A673 (cell line): ENCODE data around the gene SLC22A2.

ENCODE experiments used
- EZH2 ChIP-seq: fragments of 200-600 bp; sonication (generic); IDR thresholded peaks from 2 replicates; pipeline ENCODE4 v1.6.1; 2017; ENCODE audit warnings: borderline replicate concordance, low read depth, mild to moderate bottlenecking, mixed read lengths, antibody characterized with exemption, low read length; ENCODE audit not compliant: poor library complexity, severe bottlenecking
- TF ChIP-seq, protein P1 (sequence below): fragments of 300-800, 200-600 bp; sonication (generic); conservative IDR thresholded peaks from 2 replicates; pipeline ENCODE4 v1.5.1; 2017; ENCODE audit warnings: low read depth, mild to moderate bottlenecking, antibody characterized with exemption, low read length, moderate library complexity, mixed read lengths

DNA sequence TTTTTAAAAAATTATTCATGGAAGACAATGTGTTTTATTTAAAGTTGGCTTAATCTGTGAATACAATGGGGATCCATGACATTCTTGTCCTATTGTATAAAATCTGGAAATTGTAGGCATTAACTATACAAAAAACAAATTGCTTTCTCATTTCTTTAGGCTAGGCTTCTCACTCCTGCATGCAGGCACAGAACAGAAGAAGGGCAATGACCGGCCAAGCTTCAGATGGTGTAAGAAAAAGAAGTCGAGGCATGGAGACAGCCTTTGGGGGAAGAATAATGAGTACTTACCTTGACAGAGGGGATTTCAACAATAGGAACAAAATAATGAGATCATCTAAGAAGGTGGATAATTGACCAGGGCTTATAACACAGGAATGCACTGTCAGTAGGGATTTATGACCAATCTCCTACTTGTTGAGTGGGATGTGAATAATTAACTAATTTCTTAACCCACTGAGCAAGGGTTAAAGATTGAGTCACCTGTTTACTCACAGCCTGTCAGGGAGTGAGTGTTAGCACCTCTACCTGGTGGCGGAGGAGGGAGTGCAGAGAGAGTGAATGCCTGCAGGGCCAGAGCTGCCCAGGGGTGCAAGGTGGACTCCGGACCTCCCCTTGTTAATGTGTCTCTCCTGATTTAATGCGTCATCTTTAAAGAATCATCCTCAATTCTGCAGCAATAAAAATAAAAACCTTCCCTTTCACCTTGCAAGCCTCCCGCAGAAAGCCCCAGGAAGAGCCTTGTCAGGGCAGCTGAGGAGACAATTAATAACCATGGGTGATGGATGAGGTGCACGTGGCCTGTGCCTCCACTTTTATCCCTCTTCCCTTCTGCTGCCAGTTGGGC lies 3.9 kb downstream of the SLC22A2 start:
- no peak for TF ChIP-seq EZH2
- TF ChIP-seq, protein P1, sequence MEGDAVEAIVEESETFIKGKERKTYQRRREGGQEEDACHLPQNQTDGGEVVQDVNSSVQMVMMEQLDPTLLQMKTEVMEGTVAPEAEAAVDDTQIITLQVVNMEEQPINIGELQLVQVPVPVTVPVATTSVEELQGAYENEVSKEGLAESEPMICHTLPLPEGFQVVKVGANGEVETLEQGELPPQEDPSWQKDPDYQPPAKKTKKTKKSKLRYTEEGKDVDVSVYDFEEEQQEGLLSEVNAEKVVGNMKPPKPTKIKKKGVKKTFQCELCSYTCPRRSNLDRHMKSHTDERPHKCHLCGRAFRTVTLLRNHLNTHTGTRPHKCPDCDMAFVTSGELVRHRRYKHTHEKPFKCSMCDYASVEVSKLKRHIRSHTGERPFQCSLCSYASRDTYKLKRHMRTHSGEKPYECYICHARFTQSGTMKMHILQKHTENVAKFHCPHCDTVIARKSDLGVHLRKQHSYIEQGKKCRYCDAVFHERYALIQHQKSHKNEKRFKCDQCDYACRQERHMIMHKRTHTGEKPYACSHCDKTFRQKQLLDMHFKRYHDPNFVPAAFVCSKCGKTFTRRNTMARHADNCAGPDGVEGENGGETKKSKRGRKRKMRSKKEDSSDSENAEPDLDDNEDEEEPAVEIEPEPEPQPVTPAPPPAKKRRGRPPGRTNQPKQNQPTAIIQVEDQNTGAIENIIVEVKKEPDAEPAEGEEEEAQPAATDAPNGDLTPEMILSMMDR: no peak
